Measurements from ENCODE around the gene RPS16. TPM values are rescaled to one million over a fixed set of nuclear protein-coding genes. Genes with fewer than 3 reads are reported as not detected.
A peak's percentile ranks its signal among the peaks of the same experiment; 100 is the strongest.

RPS16 gene
- total and polyA plus RNA-seq, 9 of the 15 experiments (the other 6 are each of a cell fraction or from before 2014, with no cell fraction given) = 82.6 to 3,671 (median 2,204) TPM

GRCh38 chr19:39410831-39411080 is 25.0 kb downstream of the RPS16 start:
- CTCF ChIA-PET (ENCODE audit: low intra/inter-chr PET ratio) = interaction anchor here (0.6 to 3.7 kb wide), 3 partner anchors 12 to 90 kb away, joined by 3 to 74 read pairs (median 4); partner anchors contain the start of gene LRFN1
- POLR2A ChIA-PET = no interaction called here
- no peak for FAIRE-seq
- no TSS peak for BruUV-seq (replicated peaks)
- Histone ChIP-seq H3K4me1 (replicated peaks in 1 of 2; ENCODE audit: control insufficient read depth in 2 of 2, insufficient read depth in 2 of 2, low read length in 2 of 2) (peaks cover 45 to 75% of the 10 kb centered on the region in 2 experiments), H3K4me2 (ENCODE audit: insufficient read depth, low read length) (peak overlapping the region; percentile 85), H3K27ac (ENCODE audit: extremely low read depth, low read depth, low read length) (peak overlapping the region; percentile 98), H3K9me1 (ENCODE audit: control insufficient read depth, insufficient read depth, low read length) (no peaks in the 10 kb centered on the region), H3K9me3 (replicated peaks; ENCODE audit: control insufficient read depth, insufficient read depth, low read depth, low read length) (no peaks in the 10 kb centered on the region), H2AFZ (ENCODE audit: low read depth, low read length) (no peak overlapping the region), H3K9ac (ENCODE audit: insufficient read depth in 1 of 2, low read depth in 2 of 2, low read length in 2 of 2) (peak overlapping the region; percentile 91 to 94; a peak in 3 of 4 replicates), H3K4me3 (no peak overlapping the region), H3K36me3 (ENCODE audit: control insufficient read depth, insufficient read depth, low read length) (peaks cover 16% of the 10 kb centered on the region; the same call in 2 of the 3 replicates), H3K27me3 (ENCODE audit: control insufficient read depth in 2 of 2, insufficient read depth in 2 of 2, low read length in 2 of 2) (no peaks in the 10 kb centered on the region), H3K79me2 (ENCODE audit: control insufficient read depth, insufficient read depth, low read length) (peaks cover 62% of the 10 kb centered on the region), H4K20me1 (replicated peaks; ENCODE audit: control insufficient read depth, insufficient read depth, low read length) (peaks cover 4% of the 10 kb centered on the region; the same call in 1 of the 2 replicates)
- intact Hi-C loops (cut with micrococcal nuclease) = loop anchor here (2.0 to 5.0 kb wide), 4 partner anchors 68 to 288 kb away; partner anchors contain the start of gene SAMD4B
- no peak for DNase-seq (ENCODE audit: extremely low read depth in 1 of 4, low spot score in 3 of 4)
- ATAC-seq = no peak
- in situ Hi-C loops (cut with MboI) = no loop called here
- WGBS (ENCODE audit: insufficient coverage, low coverage, missing lambda C conversion rate) = 90% methylated on average over 1 of the region's 1 CpG
- no peak for TF ChIP-seq PRMT5 (CRISPR knock-in tag; IDR thresholded peaks at IDR 0.05)
- no peak for TF ChIP-seq ZNF785 (CRISPR knock-in tag; IDR thresholded peaks at IDR 0.05)
- TF ChIP-seq, protein P1, sequence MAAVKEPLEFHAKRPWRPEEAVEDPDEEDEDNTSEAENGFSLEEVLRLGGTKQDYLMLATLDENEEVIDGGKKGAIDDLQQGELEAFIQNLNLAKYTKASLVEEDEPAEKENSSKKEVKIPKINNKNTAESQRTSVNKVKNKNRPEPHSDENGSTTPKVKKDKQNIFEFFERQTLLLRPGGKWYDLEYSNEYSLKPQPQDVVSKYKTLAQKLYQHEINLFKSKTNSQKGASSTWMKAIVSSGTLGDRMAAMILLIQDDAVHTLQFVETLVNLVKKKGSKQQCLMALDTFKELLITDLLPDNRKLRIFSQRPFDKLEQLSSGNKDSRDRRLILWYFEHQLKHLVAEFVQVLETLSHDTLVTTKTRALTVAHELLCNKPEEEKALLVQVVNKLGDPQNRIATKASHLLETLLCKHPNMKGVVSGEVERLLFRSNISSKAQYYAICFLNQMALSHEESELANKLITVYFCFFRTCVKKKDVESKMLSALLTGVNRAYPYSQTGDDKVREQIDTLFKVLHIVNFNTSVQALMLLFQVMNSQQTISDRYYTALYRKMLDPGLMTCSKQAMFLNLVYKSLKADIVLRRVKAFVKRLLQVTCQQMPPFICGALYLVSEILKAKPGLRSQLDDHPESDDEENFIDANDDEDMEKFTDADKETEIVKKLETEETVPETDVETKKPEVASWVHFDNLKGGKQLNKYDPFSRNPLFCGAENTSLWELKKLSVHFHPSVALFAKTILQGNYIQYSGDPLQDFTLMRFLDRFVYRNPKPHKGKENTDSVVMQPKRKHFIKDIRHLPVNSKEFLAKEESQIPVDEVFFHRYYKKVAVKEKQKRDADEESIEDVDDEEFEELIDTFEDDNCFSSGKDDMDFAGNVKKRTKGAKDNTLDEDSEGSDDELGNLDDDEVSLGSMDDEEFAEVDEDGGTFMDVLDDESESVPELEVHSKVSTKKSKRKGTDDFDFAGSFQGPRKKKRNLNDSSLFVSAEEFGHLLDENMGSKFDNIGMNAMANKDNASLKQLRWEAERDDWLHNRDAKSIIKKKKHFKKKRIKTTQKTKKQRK (IDR thresholded peaks at IDR 0.05; ENCODE audit: borderline replicate concordance, low read depth, low read length) = no peak
- TF ChIP-seq BCLAF1 (IDR thresholded peaks at IDR 0.05; ENCODE audit: borderline replicate concordance in 1 of 2, control insufficient read depth in 1 of 2, low read depth in 2 of 2, low read length in 1 of 2) = peak in 1 of 2 experiments; percentile 14; a peak in 1 of 4 replicates
- TF ChIP-seq FOXA3 (CRISPR knock-in tag; conservative IDR thresholded peaks at IDR 0.05 in 1 of 2, IDR thresholded peaks at IDR 0.05 in 1 of 2) = 0 out of 4 replicates have a peak, but pooled peaks of 1 of the 2 experiments have one; percentile 7
- TF ChIP-seq, protein P2, sequence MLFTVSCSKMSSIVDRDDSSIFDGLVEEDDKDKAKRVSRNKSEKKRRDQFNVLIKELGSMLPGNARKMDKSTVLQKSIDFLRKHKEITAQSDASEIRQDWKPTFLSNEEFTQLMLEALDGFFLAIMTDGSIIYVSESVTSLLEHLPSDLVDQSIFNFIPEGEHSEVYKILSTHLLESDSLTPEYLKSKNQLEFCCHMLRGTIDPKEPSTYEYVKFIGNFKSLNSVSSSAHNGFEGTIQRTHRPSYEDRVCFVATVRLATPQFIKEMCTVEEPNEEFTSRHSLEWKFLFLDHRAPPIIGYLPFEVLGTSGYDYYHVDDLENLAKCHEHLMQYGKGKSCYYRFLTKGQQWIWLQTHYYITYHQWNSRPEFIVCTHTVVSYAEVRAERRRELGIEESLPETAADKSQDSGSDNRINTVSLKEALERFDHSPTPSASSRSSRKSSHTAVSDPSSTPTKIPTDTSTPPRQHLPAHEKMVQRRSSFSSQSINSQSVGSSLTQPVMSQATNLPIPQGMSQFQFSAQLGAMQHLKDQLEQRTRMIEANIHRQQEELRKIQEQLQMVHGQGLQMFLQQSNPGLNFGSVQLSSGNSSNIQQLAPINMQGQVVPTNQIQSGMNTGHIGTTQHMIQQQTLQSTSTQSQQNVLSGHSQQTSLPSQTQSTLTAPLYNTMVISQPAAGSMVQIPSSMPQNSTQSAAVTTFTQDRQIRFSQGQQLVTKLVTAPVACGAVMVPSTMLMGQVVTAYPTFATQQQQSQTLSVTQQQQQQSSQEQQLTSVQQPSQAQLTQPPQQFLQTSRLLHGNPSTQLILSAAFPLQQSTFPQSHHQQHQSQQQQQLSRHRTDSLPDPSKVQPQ (CRISPR knock-in tag; IDR thresholded peaks at IDR 0.05; ENCODE audit: borderline replicate concordance) = no peak
- no peak for TF ChIP-seq NFRKB (IDR thresholded peaks at IDR 0.05; ENCODE audit: low read depth)
- TF ChIP-seq ZFP30 (CRISPR knock-in tag; IDR thresholded peaks at IDR 0.05; ENCODE audit: borderline replicate concordance) = no peak

Measured in K562 (cell line).